ENCODE measurements around the gene SSTR4.

SSTR4 gene

DNA sequence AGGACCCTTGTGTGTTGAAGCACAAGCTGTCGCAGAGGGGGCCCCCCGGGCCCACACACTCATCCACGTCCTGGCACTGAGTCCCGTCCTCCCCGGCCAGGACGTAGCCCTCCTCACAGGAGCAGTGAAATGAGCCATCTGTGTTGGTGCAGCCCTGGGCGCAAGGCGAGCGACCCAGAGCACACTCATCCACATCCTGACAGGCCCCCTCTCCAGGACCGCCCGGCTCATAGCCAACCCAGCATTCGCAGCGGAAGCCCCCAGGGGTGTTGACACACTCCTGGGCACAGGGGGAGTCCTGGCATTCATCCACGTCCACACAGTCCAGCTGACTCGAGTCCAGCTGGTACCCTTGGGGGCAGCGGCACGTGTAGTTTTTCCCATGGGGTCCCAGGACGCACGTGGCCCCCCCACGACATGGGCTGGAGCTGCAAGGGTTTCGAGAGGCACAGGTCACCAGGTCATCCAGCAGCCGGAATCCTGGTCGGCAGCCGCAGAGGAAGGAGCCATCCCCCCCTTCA is 49.8 kb downstream of the SSTR4 start:
- TF ChIP-seq POLR2AphosphoS5 (IDR thresholded peaks at IDR 0.05; ENCODE audit: low read depth, low read length), result no peak
- TF ChIP-seq TAF1 (IDR thresholded peaks at IDR 0.05; ENCODE audit: borderline replicate concordance, insufficient read depth, low read length), result no peak
- TF ChIP-seq SIN3A (IDR thresholded peaks at IDR 0.05; ENCODE audit: borderline replicate concordance, insufficient read depth, low read length), result no peak
- TF ChIP-seq FOXP2 (optimal IDR thresholded peaks at IDR 0.05; ENCODE audit: borderline replicate concordance, extremely low read depth, extremely low read length, insufficient read depth), result no peak
- TF ChIP-seq, protein P1, sequence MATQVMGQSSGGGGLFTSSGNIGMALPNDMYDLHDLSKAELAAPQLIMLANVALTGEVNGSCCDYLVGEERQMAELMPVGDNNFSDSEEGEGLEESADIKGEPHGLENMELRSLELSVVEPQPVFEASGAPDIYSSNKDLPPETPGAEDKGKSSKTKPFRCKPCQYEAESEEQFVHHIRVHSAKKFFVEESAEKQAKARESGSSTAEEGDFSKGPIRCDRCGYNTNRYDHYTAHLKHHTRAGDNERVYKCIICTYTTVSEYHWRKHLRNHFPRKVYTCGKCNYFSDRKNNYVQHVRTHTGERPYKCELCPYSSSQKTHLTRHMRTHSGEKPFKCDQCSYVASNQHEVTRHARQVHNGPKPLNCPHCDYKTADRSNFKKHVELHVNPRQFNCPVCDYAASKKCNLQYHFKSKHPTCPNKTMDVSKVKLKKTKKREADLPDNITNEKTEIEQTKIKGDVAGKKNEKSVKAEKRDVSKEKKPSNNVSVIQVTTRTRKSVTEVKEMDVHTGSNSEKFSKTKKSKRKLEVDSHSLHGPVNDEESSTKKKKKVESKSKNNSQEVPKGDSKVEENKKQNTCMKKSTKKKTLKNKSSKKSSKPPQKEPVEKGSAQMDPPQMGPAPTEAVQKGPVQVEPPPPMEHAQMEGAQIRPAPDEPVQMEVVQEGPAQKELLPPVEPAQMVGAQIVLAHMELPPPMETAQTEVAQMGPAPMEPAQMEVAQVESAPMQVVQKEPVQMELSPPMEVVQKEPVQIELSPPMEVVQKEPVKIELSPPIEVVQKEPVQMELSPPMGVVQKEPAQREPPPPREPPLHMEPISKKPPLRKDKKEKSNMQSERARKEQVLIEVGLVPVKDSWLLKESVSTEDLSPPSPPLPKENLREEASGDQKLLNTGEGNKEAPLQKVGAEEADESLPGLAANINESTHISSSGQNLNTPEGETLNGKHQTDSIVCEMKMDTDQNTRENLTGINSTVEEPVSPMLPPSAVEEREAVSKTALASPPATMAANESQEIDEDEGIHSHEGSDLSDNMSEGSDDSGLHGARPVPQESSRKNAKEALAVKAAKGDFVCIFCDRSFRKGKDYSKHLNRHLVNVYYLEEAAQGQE (IDR thresholded peaks at IDR 0.05; ENCODE audit: insufficient read depth in 1 of 2, low read depth in 2 of 2, low read length in 2 of 2), result no peak

DNA sequence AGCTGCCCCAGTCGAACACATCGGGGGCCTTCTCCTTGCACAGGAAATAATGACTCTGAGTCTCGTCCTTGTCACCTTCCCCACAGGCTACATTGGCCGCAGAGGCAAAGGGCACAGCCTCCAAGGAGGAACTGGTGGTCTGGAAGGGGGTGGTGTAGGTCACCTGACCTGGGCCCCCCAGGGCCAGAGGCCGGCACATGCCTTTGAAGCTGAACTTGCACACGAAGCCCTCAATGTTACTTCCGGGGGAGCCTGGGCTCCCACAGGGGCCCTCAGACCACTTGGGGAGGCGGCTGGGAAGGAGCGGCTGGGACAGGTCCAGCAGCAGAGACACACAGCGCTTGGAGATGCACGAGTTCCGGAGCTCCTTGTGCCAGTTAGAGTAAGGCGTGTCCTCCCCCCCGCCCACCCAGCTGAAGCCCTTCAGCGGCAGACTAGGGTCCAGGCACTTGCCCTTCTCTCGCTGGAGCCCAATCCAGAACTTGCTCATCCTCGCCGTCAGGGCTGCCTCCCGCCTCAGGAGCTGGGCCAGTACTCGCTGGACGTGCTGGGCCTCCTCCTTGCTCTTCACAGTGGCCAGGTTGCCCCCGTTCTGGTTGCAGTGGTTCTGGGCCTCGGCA is 50.4 kb downstream of the SSTR4 start:
- TF ChIP-seq FOXP2 (optimal IDR thresholded peaks at IDR 0.05; ENCODE audit: borderline replicate concordance, extremely low read depth, extremely low read length, insufficient read depth) (no peak), SIN3A (IDR thresholded peaks at IDR 0.05; ENCODE audit: borderline replicate concordance, insufficient read depth, low read length) (no peak), POLR2AphosphoS5 (IDR thresholded peaks at IDR 0.05; ENCODE audit: low read depth, low read length) (no peak), TAF1 (IDR thresholded peaks at IDR 0.05; ENCODE audit: borderline replicate concordance, insufficient read depth, low read length) (no peak)
- TF ChIP-seq, protein P1 (IDR thresholded peaks at IDR 0.05; ENCODE audit: insufficient read depth in 1 of 2, low read depth in 2 of 2, low read length in 2 of 2), result no peak

- TF ChIP-seq TAF1 (IDR thresholded peaks at IDR 0.05; ENCODE audit: borderline replicate concordance, insufficient read depth, low read length) (no peak), POLR2AphosphoS5 (IDR thresholded peaks at IDR 0.05; ENCODE audit: low read depth, low read length) (no peak), FOXP2 (optimal IDR thresholded peaks at IDR 0.05; ENCODE audit: borderline replicate concordance, extremely low read depth, extremely low read length, insufficient read depth) (no peak), SIN3A (IDR thresholded peaks at IDR 0.05; ENCODE audit: borderline replicate concordance, insufficient read depth, low read length) (no peak)
- TF ChIP-seq, protein P1 (IDR thresholded peaks at IDR 0.05; ENCODE audit: insufficient read depth in 1 of 2, low read depth in 2 of 2, low read length in 2 of 2), result no peak
Measured at GRCh38 chr20:23086056-23086566, 51.0 kb downstream of the SSTR4 start, which contains the start of gene CD93. CD93 (minus strand) TSS chr20:23086324; CDS start chr20:23086192, 132 bp downstream.

GRCh38 chr20:23086931-23087411 is 51.9 kb downstream of the SSTR4 start:
- TF ChIP-seq SIN3A (IDR thresholded peaks at IDR 0.05; ENCODE audit: borderline replicate concordance, insufficient read depth, low read length) (no peak), FOXP2 (optimal IDR thresholded peaks at IDR 0.05; ENCODE audit: borderline replicate concordance, extremely low read depth, extremely low read length, insufficient read depth) (no peak), TAF1 (IDR thresholded peaks at IDR 0.05; ENCODE audit: borderline replicate concordance, insufficient read depth, low read length) (no peak), POLR2AphosphoS5 (IDR thresholded peaks at IDR 0.05; ENCODE audit: low read depth, low read length) (no peak)
- TF ChIP-seq, protein P1 (IDR thresholded peaks at IDR 0.05; ENCODE audit: insufficient read depth in 1 of 2, low read depth in 2 of 2, low read length in 2 of 2), result no peak
